KMS-11 (cell line): ENCODE data around the gene VASH1.

Source experiments
- H2AFZ ChIP-seq: fragments of 200-600 bp; sonication (generic); 2 replicates; pipeline ENCODE4 v1.6.1; 2016; ENCODE audit warnings: antibody characterized with exemption, mixed run types, low read depth
- H3K27ac ChIP-seq: fragments of 200-600 bp; sonication (generic); 2 replicates; pipeline ENCODE4 v1.6.1; 2016; ENCODE audit warnings: mild to moderate bottlenecking, mixed run types
- H3K27me3 ChIP-seq: fragments of 200-600 bp; sonication (generic); 2 replicates; pipeline ENCODE4 v1.6.1; 2017; ENCODE audit warnings: mild to moderate bottlenecking, low read depth, mixed run types, moderate library complexity; ENCODE audit not compliant: insufficient read depth
- H3K36me3 ChIP-seq: fragments of 200-600 bp; sonication (generic); 2 replicates; pipeline ENCODE4 v1.6.1; 2017; ENCODE audit warnings: mild to moderate bottlenecking, mixed run types; ENCODE audit not compliant: insufficient read depth
- H3K4me1 ChIP-seq: fragments of 200-600 bp; sonication (generic); 2 replicates; pipeline ENCODE4 v1.6.1; 2016; ENCODE audit warnings: mild to moderate bottlenecking, low read depth, mixed run types; ENCODE audit not compliant: poor library complexity, severe bottlenecking
- H3K4me2 ChIP-seq: fragments of 200-600 bp; sonication (generic); 2 replicates; pipeline ENCODE4 v1.7.0; 2016; ENCODE audit warnings: mild to moderate bottlenecking, mixed run types
- H3K4me3 ChIP-seq: fragments of 200-600 bp; sonication (generic); IDR thresholded peaks from 2 replicates; pipeline ENCODE4 v1.6.1; 2017; ENCODE audit warnings: low read depth, low read length, mixed read lengths; ENCODE audit not compliant: insufficient read depth
- H3K79me2 ChIP-seq: fragments of 200-600 bp; sonication (generic); 2 replicates; pipeline ENCODE4 v1.6.1; 2016; ENCODE audit warnings: low read depth, mixed run types; ENCODE audit not compliant: insufficient read depth
- H3K9ac ChIP-seq: fragments of 200-600 bp; sonication (generic); 2 replicates; pipeline ENCODE4 v1.6.1; 2016; ENCODE audit warnings: mild to moderate bottlenecking, mixed run types
- H4K20me1 ChIP-seq: fragments of 200-600 bp; sonication (generic); 2 replicates; pipeline ENCODE4 v1.6.1; 2016; ENCODE audit warnings: mild to moderate bottlenecking, mixed run types; ENCODE audit not compliant: insufficient read depth
- TF ChIP-seq, protein P1 (sequence below): fragments of 200-600 bp; sonication (generic); conservative IDR thresholded peaks from 2 replicates; pipeline ENCODE4 v1.6.1; 2017; ENCODE audit warnings: low read depth, mild to moderate bottlenecking, antibody characterized with exemption, low read length, moderate library complexity, mixed read lengths

Gene VASH1

DNA sequence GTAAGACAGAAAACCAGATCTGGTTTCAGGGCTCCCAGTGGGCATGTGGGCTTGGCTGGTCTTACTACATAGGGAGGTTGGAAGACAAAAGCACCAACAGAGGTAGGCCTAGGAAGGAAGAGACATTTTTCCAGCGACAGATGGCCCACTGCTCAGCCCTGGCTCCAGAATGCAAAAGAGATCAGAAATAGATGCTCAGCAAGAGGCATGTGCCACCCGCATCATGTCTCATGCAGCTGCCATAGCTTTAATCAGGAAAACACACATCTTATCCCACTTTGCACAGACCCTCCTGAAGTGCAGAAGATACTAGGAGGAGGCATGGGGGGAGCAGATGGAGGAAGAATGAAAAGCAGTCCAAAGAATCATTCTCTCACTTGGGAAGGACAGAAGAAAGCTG lies 25.3 kb downstream of the VASH1 start:
- Histone ChIP-seq H3K27ac (no peak overlapping the region), H3K4me2 (no peak overlapping the region), H3K4me1 (no peaks in the 10 kb centered on the region), H2AFZ (no peak overlapping the region), H3K4me3 (no peak overlapping the region), H4K20me1 (no peaks in the 10 kb centered on the region), H3K36me3 (no peaks in the 10 kb centered on the region), H3K79me2 (no peaks in the 10 kb centered on the region), H3K9ac (no peak overlapping the region), H3K27me3 (no peaks in the 10 kb centered on the region)
- TF ChIP-seq, protein P1, sequence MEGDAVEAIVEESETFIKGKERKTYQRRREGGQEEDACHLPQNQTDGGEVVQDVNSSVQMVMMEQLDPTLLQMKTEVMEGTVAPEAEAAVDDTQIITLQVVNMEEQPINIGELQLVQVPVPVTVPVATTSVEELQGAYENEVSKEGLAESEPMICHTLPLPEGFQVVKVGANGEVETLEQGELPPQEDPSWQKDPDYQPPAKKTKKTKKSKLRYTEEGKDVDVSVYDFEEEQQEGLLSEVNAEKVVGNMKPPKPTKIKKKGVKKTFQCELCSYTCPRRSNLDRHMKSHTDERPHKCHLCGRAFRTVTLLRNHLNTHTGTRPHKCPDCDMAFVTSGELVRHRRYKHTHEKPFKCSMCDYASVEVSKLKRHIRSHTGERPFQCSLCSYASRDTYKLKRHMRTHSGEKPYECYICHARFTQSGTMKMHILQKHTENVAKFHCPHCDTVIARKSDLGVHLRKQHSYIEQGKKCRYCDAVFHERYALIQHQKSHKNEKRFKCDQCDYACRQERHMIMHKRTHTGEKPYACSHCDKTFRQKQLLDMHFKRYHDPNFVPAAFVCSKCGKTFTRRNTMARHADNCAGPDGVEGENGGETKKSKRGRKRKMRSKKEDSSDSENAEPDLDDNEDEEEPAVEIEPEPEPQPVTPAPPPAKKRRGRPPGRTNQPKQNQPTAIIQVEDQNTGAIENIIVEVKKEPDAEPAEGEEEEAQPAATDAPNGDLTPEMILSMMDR: no peak

- H2AFZ ChIP-seq: no peak overlapping the region
- no peak overlapping the region for H3K4me3 ChIP-seq
- TF ChIP-seq, protein P1: no peak
- H3K79me2 ChIP-seq: no peaks in the 10 kb centered on the region
- no peak overlapping the region for H3K4me2 ChIP-seq
- H3K36me3 ChIP-seq: no peaks in the 10 kb centered on the region
- peaks cover 3% of the 10 kb centered on the region for H3K4me1 ChIP-seq
- H3K27ac ChIP-seq: no peak overlapping the region
- H3K27me3 ChIP-seq: no peaks in the 10 kb centered on the region
- no peaks in the 10 kb centered on the region for H4K20me1 ChIP-seq
- no peak overlapping the region for H3K9ac ChIP-seq
Observed at GRCh38 chr14:76792422-76792821, 31.2 kb downstream of the VASH1 start.

DNA sequence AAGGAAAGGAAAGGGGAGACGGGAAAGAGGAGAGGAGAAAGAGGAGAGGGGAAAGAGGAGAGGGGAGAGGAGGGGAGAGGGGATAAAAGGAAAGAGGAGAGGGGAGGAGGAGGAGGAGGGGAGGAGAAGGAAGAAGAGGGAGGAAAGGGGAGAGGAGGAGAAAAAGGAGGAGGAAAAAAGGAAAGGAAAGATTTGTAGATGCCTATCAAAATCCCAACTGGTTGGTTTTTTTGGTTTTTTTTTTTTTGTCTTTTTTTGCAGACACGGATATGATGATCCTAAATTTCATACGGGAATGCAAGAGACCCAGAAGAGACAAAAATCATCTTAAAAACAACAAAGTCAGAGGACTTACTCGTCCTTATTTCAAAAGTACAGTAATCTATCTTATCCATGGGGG lies 32.1 kb downstream of the VASH1 start:
- H3K36me3 ChIP-seq: no peaks in the 10 kb centered on the region
- no peak overlapping the region for H3K4me3 ChIP-seq
- H3K9ac ChIP-seq: no peak overlapping the region
- peaks cover 3% of the 10 kb centered on the region for H3K4me1 ChIP-seq
- H3K4me2 ChIP-seq: no peak overlapping the region
- H2AFZ ChIP-seq: no peak overlapping the region
- no peaks in the 10 kb centered on the region for H3K79me2 ChIP-seq
- no peaks in the 10 kb centered on the region for H3K27me3 ChIP-seq
- H3K27ac ChIP-seq: no peak overlapping the region
- TF ChIP-seq, protein P1: no peak
- no peaks in the 10 kb centered on the region for H4K20me1 ChIP-seq

DNA sequence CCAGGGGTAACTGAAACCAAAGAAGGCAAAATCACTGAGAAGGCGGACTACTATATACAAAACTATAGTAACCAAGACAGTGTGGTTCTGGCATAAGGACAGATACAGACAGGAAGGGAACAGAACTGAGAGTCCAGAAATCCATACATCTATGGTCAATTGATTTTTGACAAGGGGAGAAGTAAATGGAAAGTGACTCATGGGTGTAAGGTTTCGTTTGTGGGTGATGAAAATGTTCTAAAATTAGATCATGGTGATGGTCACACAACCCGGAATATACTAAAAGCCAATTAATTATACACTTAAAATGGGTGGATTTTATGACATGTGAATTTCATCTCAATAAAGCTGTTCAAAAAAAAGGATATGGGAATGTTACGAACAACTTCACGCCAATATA lies 32.7 kb downstream of the VASH1 start:
- Histone ChIP-seq H3K79me2 (no peaks in the 10 kb centered on the region), H3K9ac (no peak overlapping the region), H2AFZ (no peak overlapping the region), H3K27ac (no peak overlapping the region), H4K20me1 (no peaks in the 10 kb centered on the region), H3K4me3 (no peak overlapping the region), H3K27me3 (no peaks in the 10 kb centered on the region), H3K4me2 (no peak overlapping the region), H3K4me1 (peaks cover 3% of the 10 kb centered on the region), H3K36me3 (no peaks in the 10 kb centered on the region)
- TF ChIP-seq, protein P1: no peak
